Measurements from ENCODE around the gene GLIS1.

GRCh38 chr1:53572815-53573173, 166.2 kb downstream of the GLIS1 start:
- no peak for TF ChIP-seq CTCF (conservative IDR thresholded peaks at IDR 0.05; ENCODE audit: low read length)
- TF ChIP-seq EZH2phosphoT487 (IDR thresholded peaks at IDR 0.05; ENCODE audit: borderline replicate concordance) = no peak
